ENCODE measurements around the gene ACSF3.
"Not testable (repeated sequence)": the region's sequence is repeated elsewhere in the genome, so short reads cannot be mapped to it uniquely, and the experiment has no call there.

The ACSF3 gene

GRCh38 chr16:89191033-89191900, 97.6 kb downstream of the ACSF3 start:
- Histone ChIP-seq H3K9me3 (no peaks in the 10 kb centered on the region), H3K36me3 (no peaks in the 10 kb centered on the region), H3K4me3 (ENCODE audit: low read depth, low read length) (no peak overlapping the region), H3K4me1 (no peaks in the 10 kb centered on the region), H3K27me3 (peaks cover 20% of the 10 kb centered on the region)
- no peak for TF ChIP-seq CTCF (IDR thresholded peaks at IDR 0.05; ENCODE audit: low read depth, low read length)
- DNase-seq = no peak

- TF ChIP-seq CTCF (IDR thresholded peaks at IDR 0.05; ENCODE audit: low read depth, low read length) = no peak
- no peak for DNase-seq
- H3K27me3 ChIP-seq = peaks cover 20% of the 10 kb centered on the region
- no peaks in the 10 kb centered on the region for H3K4me1 ChIP-seq
- H3K36me3 ChIP-seq = no peaks in the 10 kb centered on the region
- peak overlapping the region; percentile 32 for H3K4me3 ChIP-seq (ENCODE audit: low read depth, low read length)
- no peaks in the 10 kb centered on the region for H3K9me3 ChIP-seq
These were observed 98.2 kb downstream of the ACSF3 start for GRCh38 chr16:89191901-89192185.

GRCh38 chr16:89192186-89192955, 98.7 kb downstream of the ACSF3 start:
- peak; percentile 47 for DNase-seq
- H3K4me1 ChIP-seq = not testable (repeated sequence)
- peak overlapping the region; percentile 32 for H3K4me3 ChIP-seq (ENCODE audit: low read depth, low read length)

GRCh38 chr16:89192956-89193575, 99.4 kb downstream of the ACSF3 start:
- peak; percentile 85 for DNase-seq
- no peaks in the 10 kb centered on the region for H3K4me1 ChIP-seq
- H3K9me3 ChIP-seq = no peaks in the 10 kb centered on the region
- H3K4me3 ChIP-seq (ENCODE audit: low read depth, low read length) = no peak overlapping the region
- peaks cover 20% of the 10 kb centered on the region for H3K27me3 ChIP-seq
- no peaks in the 10 kb centered on the region for H3K36me3 ChIP-seq
- TF ChIP-seq CTCF (IDR thresholded peaks at IDR 0.05; ENCODE audit: low read depth, low read length) = no peak

More at GRCh38 chr16:89192186-89192955, 98.7 kb downstream of the ACSF3 start:
- peaks cover 20% of the 10 kb centered on the region for H3K27me3 ChIP-seq
- not testable (repeated sequence) for H3K36me3 ChIP-seq, H3K9me3 ChIP-seq

- Histone ChIP-seq H3K27me3 (peaks cover 20% of the 10 kb centered on the region), H3K4me1 (no peaks in the 10 kb centered on the region), H3K4me3 (ENCODE audit: low read depth, low read length) (no peak overlapping the region), H3K36me3 (no peaks in the 10 kb centered on the region), H3K9me3 (no peaks in the 10 kb centered on the region)
- TF ChIP-seq CTCF (IDR thresholded peaks at IDR 0.05; ENCODE audit: low read depth, low read length) = no peak
- peak; percentile 33 for DNase-seq
These were observed 100.1 kb downstream of the ACSF3 start for GRCh38 chr16:89193576-89194293.

Data from BE2C (cell line).